Glutamatergic neuron (in vitro differentiated cells): Measurements from ENCODE around the gene ATP13A4. TPM values are rescaled to one million over a fixed set of nuclear protein-coding genes. Genes with fewer than 3 reads are reported as not detected.

Experiments used
- DNase-seq: peaks from one replicate; pipeline ENCODE4 v3.0.0; 2022
- H3K27ac Mint-ChIP-seq: one replicate; pipeline ENCODE4 v1.8.0; 2020; ENCODE audit warnings: mild to moderate bottlenecking, mixed read lengths, inconsistent platforms; ENCODE audit not compliant: unreplicated experiment
- H3K27me3 Mint-ChIP-seq: one replicate; pipeline ENCODE4 v1.8.0; 2020; ENCODE audit warnings: mild to moderate bottlenecking, moderate library complexity, mixed read lengths, inconsistent platforms; ENCODE audit not compliant: unreplicated experiment
- H3K36me3 Mint-ChIP-seq: one replicate; pipeline ENCODE4 v1.8.0; 2020; ENCODE audit warnings: mild to moderate bottlenecking, mixed read lengths, inconsistent platforms; ENCODE audit not compliant: unreplicated experiment
- H3K4me1 Mint-ChIP-seq: one replicate; pipeline ENCODE4 v1.8.0; 2020; ENCODE audit warnings: mild to moderate bottlenecking, low read depth, mixed read lengths, inconsistent platforms; ENCODE audit not compliant: unreplicated experiment
- H3K4me3 Mint-ChIP-seq: one replicate; pipeline ENCODE4 v1.8.0; 2020; ENCODE audit warnings: mild to moderate bottlenecking, mixed read lengths, inconsistent platforms; ENCODE audit not compliant: unreplicated experiment
- H3K9me3 Mint-ChIP-seq: one replicate; pipeline ENCODE4 v1.8.0; 2020; ENCODE audit warnings: mild to moderate bottlenecking, moderate library complexity, mixed read lengths, inconsistent platforms; ENCODE audit not compliant: unreplicated experiment
- total RNA-seq: library from RNA; stranded (reverse); fragmentation: NEBNext Ultra II Directional; extraction: Animal tissue kit (Norgen Biotek cat#: 25700); gene quantifications from one replicate; pipeline ENCODE4 v1.2.1, GENCODE V29; 2021; ENCODE audit not compliant: unreplicated experiment
- TF ChIP-seq, protein P1 (sequence below): fragments of 200-600 bp; sonication (generic); IDR thresholded peaks from one replicate; pipeline ENCODE4 v1.5.0; 2021; ENCODE audit not compliant: partially characterized antibody, unreplicated experiment

ATP13A4 gene
- total RNA-seq, 1 donor from 2014 or later = 0.93 TPM

DNA sequence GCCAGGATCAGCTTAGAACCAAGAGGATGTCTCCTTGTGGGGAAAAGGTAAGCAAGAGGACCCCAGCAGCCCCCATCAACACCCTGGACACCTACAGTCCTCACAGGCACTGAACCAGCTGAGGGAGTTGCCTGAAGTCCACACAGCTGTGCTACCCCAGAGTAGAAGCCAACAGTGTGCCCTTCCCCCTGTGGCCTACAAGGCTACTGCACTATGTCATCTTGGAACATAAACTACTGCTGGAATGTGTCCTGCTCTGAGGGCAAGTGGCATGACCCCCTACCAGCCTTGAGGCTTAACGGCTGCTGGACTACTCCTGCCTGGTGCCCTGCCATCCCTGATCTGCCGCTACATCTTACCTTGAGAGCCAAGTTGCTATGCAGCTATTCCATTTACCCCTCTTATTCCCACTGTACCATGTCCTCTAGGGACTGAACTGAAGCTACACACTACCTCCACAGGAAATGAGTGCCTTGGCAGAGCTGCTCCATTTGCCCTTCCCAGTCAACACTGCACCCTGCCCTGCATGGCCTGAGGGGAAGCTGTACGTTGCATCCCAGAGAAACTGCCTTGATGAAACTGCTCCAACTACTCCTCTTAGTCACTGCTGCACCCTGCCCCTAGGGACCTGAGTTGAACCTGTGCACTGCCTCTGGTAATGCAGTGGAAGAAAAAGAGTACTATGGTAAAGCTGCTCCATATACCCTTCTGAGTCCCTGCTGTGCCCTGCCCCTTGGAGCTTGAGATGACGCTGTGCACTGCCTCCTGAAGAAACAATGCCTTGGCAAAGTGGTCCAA lies 135.9 kb downstream of the ATP13A4 start:
- H3K27ac Mint-ChIP-seq = no peak overlapping the region
- DNase-seq = no peak
- TF ChIP-seq, protein P1, sequence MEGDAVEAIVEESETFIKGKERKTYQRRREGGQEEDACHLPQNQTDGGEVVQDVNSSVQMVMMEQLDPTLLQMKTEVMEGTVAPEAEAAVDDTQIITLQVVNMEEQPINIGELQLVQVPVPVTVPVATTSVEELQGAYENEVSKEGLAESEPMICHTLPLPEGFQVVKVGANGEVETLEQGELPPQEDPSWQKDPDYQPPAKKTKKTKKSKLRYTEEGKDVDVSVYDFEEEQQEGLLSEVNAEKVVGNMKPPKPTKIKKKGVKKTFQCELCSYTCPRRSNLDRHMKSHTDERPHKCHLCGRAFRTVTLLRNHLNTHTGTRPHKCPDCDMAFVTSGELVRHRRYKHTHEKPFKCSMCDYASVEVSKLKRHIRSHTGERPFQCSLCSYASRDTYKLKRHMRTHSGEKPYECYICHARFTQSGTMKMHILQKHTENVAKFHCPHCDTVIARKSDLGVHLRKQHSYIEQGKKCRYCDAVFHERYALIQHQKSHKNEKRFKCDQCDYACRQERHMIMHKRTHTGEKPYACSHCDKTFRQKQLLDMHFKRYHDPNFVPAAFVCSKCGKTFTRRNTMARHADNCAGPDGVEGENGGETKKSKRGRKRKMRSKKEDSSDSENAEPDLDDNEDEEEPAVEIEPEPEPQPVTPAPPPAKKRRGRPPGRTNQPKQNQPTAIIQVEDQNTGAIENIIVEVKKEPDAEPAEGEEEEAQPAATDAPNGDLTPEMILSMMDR = no peak
- H3K9me3 Mint-ChIP-seq = peaks cover 3% of the 10 kb centered on the region
- H3K27me3 Mint-ChIP-seq = no peaks in the 10 kb centered on the region
- peaks cover 17% of the 10 kb centered on the region for H3K36me3 Mint-ChIP-seq
- H3K4me1 Mint-ChIP-seq = no peaks in the 10 kb centered on the region
- H3K4me3 Mint-ChIP-seq = no peak overlapping the region

DNA sequence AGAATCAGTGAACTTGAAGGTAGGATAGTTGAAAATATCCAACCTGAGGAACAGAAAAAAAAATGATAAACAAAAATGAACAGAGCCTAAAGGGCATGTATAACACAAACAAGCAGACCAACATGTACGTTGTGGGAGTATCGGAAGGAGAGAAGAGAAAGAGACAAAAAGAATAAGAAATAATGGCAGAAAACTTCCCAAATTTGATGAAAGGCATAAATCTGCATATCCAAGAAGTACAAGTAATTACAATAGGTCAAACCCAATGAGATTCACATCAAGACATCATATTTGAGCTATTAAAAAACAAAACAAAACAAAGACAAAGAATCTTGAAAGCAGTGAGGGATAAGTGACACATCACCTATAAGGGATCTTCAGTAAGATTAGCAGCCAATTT lies 138.1 kb downstream of the ATP13A4 start:
- Mint-ChIP-seq H3K36me3 (peaks cover 18% of the 10 kb centered on the region), H3K27ac (no peak overlapping the region), H3K9me3 (peaks cover 4% of the 10 kb centered on the region), H3K27me3 (no peaks in the 10 kb centered on the region), H3K4me1 (no peaks in the 10 kb centered on the region), H3K4me3 (no peak overlapping the region)
- TF ChIP-seq, protein P1 = no peak
- no peak for DNase-seq

DNA sequence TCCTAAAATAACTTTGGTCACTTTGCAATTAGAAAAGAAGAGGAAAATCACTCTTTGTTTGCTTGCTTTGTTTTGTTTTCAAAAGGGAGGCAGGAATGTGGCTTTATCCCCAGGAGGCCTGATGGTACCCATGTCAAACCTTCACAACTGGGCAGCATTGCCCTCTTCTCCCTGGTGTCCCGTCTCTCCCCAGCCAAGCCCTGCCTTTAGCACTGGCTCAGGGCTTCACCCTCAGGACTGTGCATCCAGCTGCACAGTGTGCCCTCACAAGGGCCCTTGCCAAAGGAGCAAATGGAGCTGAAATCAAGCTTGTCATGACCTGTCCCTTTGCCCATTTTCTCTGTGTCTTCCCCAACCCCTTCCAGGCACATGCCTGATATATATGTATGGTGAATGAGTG lies 147.0 kb downstream of the ATP13A4 start:
- Mint-ChIP-seq H3K4me3 (no peak overlapping the region), H3K4me1 (peaks cover 6% of the 10 kb centered on the region), H3K27me3 (no peaks in the 10 kb centered on the region), H3K9me3 (no peaks in the 10 kb centered on the region), H3K27ac (no peak overlapping the region), H3K36me3 (no peaks in the 10 kb centered on the region)
- TF ChIP-seq, protein P1 = no peak
- DNase-seq = no peak

DNA sequence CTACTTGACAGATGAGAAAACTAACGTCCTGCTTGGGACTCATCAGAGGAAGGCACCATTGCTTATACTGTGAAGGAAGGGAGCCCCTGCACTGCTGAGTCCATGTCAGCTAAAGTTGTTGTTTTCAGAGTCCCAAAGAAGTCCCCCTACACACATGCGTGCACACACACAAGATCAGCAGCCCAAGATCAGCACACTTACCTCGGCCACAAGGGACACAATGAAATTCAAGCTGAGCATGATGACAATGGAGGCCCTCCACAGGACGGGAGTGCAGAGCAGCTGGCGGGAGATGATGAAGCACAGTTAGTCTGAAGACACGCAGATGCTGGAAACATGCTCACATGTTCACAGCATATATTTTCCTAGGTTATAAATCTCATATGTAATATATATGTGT lies 147.6 kb downstream of the ATP13A4 start:
- Mint-ChIP-seq H3K27ac (no peak overlapping the region), H3K4me1 (peaks cover 6% of the 10 kb centered on the region), H3K9me3 (no peaks in the 10 kb centered on the region), H3K4me3 (no peak overlapping the region), H3K36me3 (no peaks in the 10 kb centered on the region), H3K27me3 (no peaks in the 10 kb centered on the region)
- no peak for DNase-seq
- TF ChIP-seq, protein P1 = no peak

DNA sequence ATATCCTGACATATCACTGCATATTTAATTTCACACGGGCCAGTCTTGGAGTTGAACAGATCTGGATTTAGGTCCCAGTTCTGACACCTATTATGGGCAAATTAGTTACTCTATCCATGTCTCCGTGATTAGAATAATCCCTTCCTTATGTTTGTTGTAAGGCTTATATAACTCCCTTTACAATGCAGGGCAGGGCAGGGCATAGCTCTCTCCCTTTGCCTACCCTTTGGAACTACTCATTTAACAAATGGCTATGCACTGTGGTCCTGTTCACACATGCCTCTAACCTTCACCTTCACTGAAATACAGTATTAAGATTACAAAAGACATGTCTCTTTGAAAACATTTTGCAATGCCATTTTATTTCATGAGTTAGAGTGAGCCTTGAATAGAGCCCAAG lies 151.4 kb downstream of the ATP13A4 start:
- DNase-seq = no peak

More for the DNA sequence above, 151.4 kb downstream of the ATP13A4 start:
- Mint-ChIP-seq H3K4me3 (no peak overlapping the region), H3K27ac (no peak overlapping the region), H3K36me3 (no peaks in the 10 kb centered on the region), H3K4me1 (peaks cover 6% of the 10 kb centered on the region), H3K27me3 (no peaks in the 10 kb centered on the region), H3K9me3 (no peaks in the 10 kb centered on the region)
- TF ChIP-seq, protein P1 = no peak
